H1 (cell line): Measurements from ENCODE around the gene KRTAP1-3. TPM values are rescaled to one million over a fixed set of nuclear protein-coding genes. Genes with fewer than 3 reads are reported as not detected.
"Not testable (repeated sequence)": the region's sequence is repeated elsewhere in the genome, so short reads cannot be mapped to it uniquely, and the experiment has no call there.

Source experiments
- CTCF ChIA-PET: fragments of 300-600 bp; sonication (Branson Sonifier 250); formaldehyde crosslinking; loops from one replicate; lab custom pipeline; 2021; ENCODE audit not compliant: partially characterized antibody; lab: Charles Lee
- POLR2A ChIA-PET: fragments of 300-600 bp; sonication (Branson Sonifier 250); formaldehyde crosslinking; loops from one replicate; lab custom pipeline; 2021; ENCODE audit warnings: inconsistent platforms; ENCODE audit not compliant: partially characterized antibody; lab: Charles Lee
- DNase-seq, 2 experiments: peaks; one replicate each; pipeline versions ENCODE4 v3.0.0 to v3.0.0-alpha.2; 2010 to 2022; ENCODE audit warnings: low spot score in 2 of 2, low read depth in 1 of 2, mixed read lengths in 1 of 2
- FAIRE-seq: peaks from 2 replicates; lab custom pipeline; 2011; peaks lifted over from hg19 to GRCh38; lab: Jason Lieb, UNC
- H2AFZ ChIP-seq: 2 replicates; pipeline ENCODE4 v1.8.1; 2012; ENCODE audit warnings: low read length, inconsistent platforms
- H2AK5ac ChIP-seq: 2 replicates; pipeline ENCODE4 v1.6.1; 2013; ENCODE audit warnings: low read depth, low read length
- H2BK120ac ChIP-seq: replicated peaks from 2 replicates; pipeline ENCODE3; 2013; ENCODE audit warnings: low read depth, low read length, inconsistent platforms
- H2BK12ac ChIP-seq: 2 replicates; pipeline ENCODE4 v1.6.1; 2013; ENCODE audit warnings: low read depth, low read length
- H2BK15ac ChIP-seq: 2 replicates; pipeline ENCODE4 v1.6.1; 2013; ENCODE audit warnings: low read length
- H2BK20ac ChIP-seq: 2 replicates; pipeline ENCODE4 v1.6.1; 2013; ENCODE audit warnings: low read length
- H2BK5ac ChIP-seq: 2 replicates; pipeline ENCODE4 v1.6.1; 2013; ENCODE audit warnings: low read depth, low read length
- H3K14ac ChIP-seq: 2 replicates; pipeline ENCODE4 v1.6.1; 2013; ENCODE audit warnings: inconsistent platforms; ENCODE audit not compliant: insufficient read length
- H3K18ac ChIP-seq: 2 replicates; pipeline ENCODE4 v1.6.1; 2013; ENCODE audit warnings: low read length; ENCODE audit errors: extremely low read depth
- H3K23ac ChIP-seq: 2 replicates; pipeline ENCODE4 v1.6.1; 2013; ENCODE audit warnings: inconsistent platforms; ENCODE audit not compliant: insufficient read length
- H3K23me2 ChIP-seq: 2 replicates; pipeline ENCODE4 v1.6.1; 2013; ENCODE audit warnings: low read depth, low read length
- H3K27ac ChIP-seq: 2 replicates; pipeline ENCODE4 v1.6.1; 2011; ENCODE audit warnings: low read depth, low read length, inconsistent platforms
- H3K27me3 ChIP-seq, 4 experiments: replicated peaks in 1 of 4; 1 replicate in 1 of 4; 2 replicates in 3 of 4; pipeline versions ENCODE4 v1.6.1 to v1.8.1; 2011 to 2013; ENCODE audit warnings: low read length in 3 of 4, mild to moderate bottlenecking in 3 of 4, inconsistent platforms in 2 of 4, mixed read lengths in 2 of 4, moderate library complexity in 1 of 4; ENCODE audit not compliant: control insufficient read depth in 3 of 4, insufficient read depth in 3 of 4; ENCODE audit errors: extremely low read depth in 1 of 4
- H3K36me3 ChIP-seq, 4 experiments: 2 replicates each; pipeline versions ENCODE4 v1.6.1 to v1.8.1; 2011 to 2013; ENCODE audit warnings: mild to moderate bottlenecking in 4 of 4, low read length in 3 of 4, moderate library complexity in 2 of 4, control low read depth in 1 of 4, inconsistent platforms in 1 of 4; ENCODE audit not compliant: insufficient read depth in 4 of 4, control insufficient read depth in 2 of 4
- H3K4ac ChIP-seq: replicated peaks from 2 replicates; pipeline ENCODE3; 2013; ENCODE audit warnings: low read length, low read depth, mixed read lengths, inconsistent platforms; ENCODE audit not compliant: insufficient read length
- H3K4me1 ChIP-seq, 4 experiments: replicated peaks in 1 of 4; 1 replicate in 1 of 4; 2 replicates in 3 of 4; pipeline versions ENCODE4 v1.6.1 to v1.8.1; 2011 to 2013; ENCODE audit warnings: low read length in 3 of 4, inconsistent platforms in 2 of 4, mixed read lengths in 1 of 4; ENCODE audit not compliant: insufficient read depth in 4 of 4, control insufficient read depth in 3 of 4
- H3K4me2 ChIP-seq, 2 experiments: 2 replicates each; pipeline versions ENCODE4 v1.6.1 to v1.8.1; 2011 to 2013; ENCODE audit warnings: low read depth in 2 of 2, low read length in 2 of 2, control low read depth in 1 of 2, inconsistent platforms in 1 of 2, mild to moderate bottlenecking in 1 of 2; ENCODE audit not compliant: insufficient read depth in 1 of 2
- H3K4me3 ChIP-seq, 4 experiments: fragments of 200-600, 300-600 bp in 1 of 4; sonication (generic), shearing (Covaris generic), sonication (Bioruptor Twin) in 1 of 4; 2 replicates each; pipeline versions ENCODE4 v1.5.1 to v1.8.1; 2011 to 2016; ENCODE audit warnings: low read length in 4 of 4, low read depth in 3 of 4, control low read depth in 2 of 4, inconsistent platforms in 2 of 4, mild to moderate bottlenecking in 2 of 4, mixed read lengths in 1 of 4, moderate library complexity in 1 of 4; ENCODE audit not compliant: insufficient read depth in 2 of 4; ENCODE audit errors: extremely low read depth in 1 of 4
- H3K56ac ChIP-seq: replicated peaks from 2 replicates; pipeline ENCODE3; 2013; ENCODE audit warnings: low read depth, mild to moderate bottlenecking, mixed read lengths, low read length, inconsistent platforms; ENCODE audit not compliant: insufficient read length
- H3K79me1 ChIP-seq: 2 replicates; pipeline ENCODE4 v1.6.1; 2013; ENCODE audit warnings: low read depth, low read length, control low read depth
- H3K79me2 ChIP-seq, 2 experiments: 2 replicates each; pipeline versions ENCODE4 v1.6.1 to v1.8.1; 2012 to 2013; ENCODE audit warnings: low read length in 2 of 2, mild to moderate bottlenecking in 2 of 2, inconsistent platforms in 1 of 2; ENCODE audit not compliant: insufficient read depth in 2 of 2, control insufficient read depth in 1 of 2
- H3K9ac ChIP-seq, 4 experiments: replicated peaks in 1 of 4; 1 replicate in 1 of 4; 2 replicates in 3 of 4; pipeline versions ENCODE4 v1.6.1 to v1.8.1; 2011 to 2013; ENCODE audit warnings: low read depth in 3 of 4, low read length in 3 of 4, control low read depth in 2 of 4, mild to moderate bottlenecking in 2 of 4, moderate library complexity in 2 of 4, inconsistent platforms in 1 of 4; ENCODE audit errors: extremely low read depth in 1 of 4
- H3K9me3 ChIP-seq, 2 experiments: 2 replicates each; pipeline versions ENCODE4 v1.6.1 to v1.8.1; 2012 to 2013; ENCODE audit warnings: mild to moderate bottlenecking in 2 of 2, moderate library complexity in 2 of 2, control low read depth in 1 of 2, inconsistent platforms in 1 of 2, low read depth in 1 of 2, low read length in 1 of 2, mixed read lengths in 1 of 2; ENCODE audit not compliant: insufficient read depth in 2 of 2
- H4K20me1 ChIP-seq, 2 experiments: replicated peaks in 1 of 2; 2 replicates each; pipeline versions ENCODE3 to v1.8.1; 2011 to 2013; ENCODE audit warnings: inconsistent platforms in 2 of 2, low read length in 2 of 2, mild to moderate bottlenecking in 1 of 2; ENCODE audit not compliant: insufficient read depth in 2 of 2, control insufficient read depth in 1 of 2
- H4K5ac ChIP-seq: 2 replicates; pipeline ENCODE4 v1.6.1; 2013; ENCODE audit warnings: low read length, low read depth, mixed read lengths, inconsistent platforms; ENCODE audit not compliant: insufficient read length
- H4K8ac ChIP-seq: 2 replicates; pipeline ENCODE4 v1.8.0; 2013; ENCODE audit warnings: mild to moderate bottlenecking, moderate library complexity, low read length, inconsistent platforms; ENCODE audit not compliant: insufficient read depth; ENCODE audit errors: extremely low read depth
- H4K91ac ChIP-seq: replicated peaks from 2 replicates; pipeline ENCODE3; 2013; ENCODE audit warnings: low read length, mixed read lengths, inconsistent platforms; ENCODE audit not compliant: insufficient read length
- WGBS, 2 experiments: shearing (Covaris generic) in 1 of 2; methylation state at CpG; one replicate each; pipeline versions ENCODE4 v1.1.6 to v1.1.7; 2013 to 2015; ENCODE audit warnings: low lambda C conversion rate in 2 of 2, mixed read lengths in 2 of 2, inconsistent platforms in 1 of 2, low coverage in 1 of 2, missing lambda C conversion rate in 1 of 2; ENCODE audit not compliant: insufficient replicate concordance in 2 of 2, insufficient coverage in 1 of 2, insufficient read length in 1 of 2; ENCODE audit errors: extremely low coverage in 1 of 2, missing lambda C conversion rate in 1 of 2; 5-methylcytosine and 5-hydroxymethylcytosine counted together
- polyA plus RNA-seq, 7 experiments: library from polyadenylated mRNA; depleted of rRNA in 3 of 7; stranded (reverse) in 5 of 7; unstranded in 2 of 7; fragments of >200 nt in 5 of 7; fragments of 200-250 nt in 2 of 7; gene quantifications; 1 replicate in 5 of 7; 2 replicates in 1 of 7; 4 replicates in 1 of 7; pipeline versions ENCODE4 v1.2.1 to v1.2.3, GENCODE V29; 2011 to 2013; ENCODE audit warnings: missing spikeins in 2 of 7, mixed read lengths in 2 of 7
- total RNA-seq: library from RNA; stranded (reverse); fragmentation: NEBNext Ultra II Directional; extraction: Animal tissue kit (Norgen Biotek cat#: 25700); gene quantifications from 2 replicates; pipeline ENCODE4 v1.2.1, GENCODE V29; 2021

The KRTAP1-3 gene
- total and polyA plus RNA-seq, 2 of the 8 experiments (the other 6 are each of a cell fraction or from before 2014, with no cell fraction given): not detected

DNA sequence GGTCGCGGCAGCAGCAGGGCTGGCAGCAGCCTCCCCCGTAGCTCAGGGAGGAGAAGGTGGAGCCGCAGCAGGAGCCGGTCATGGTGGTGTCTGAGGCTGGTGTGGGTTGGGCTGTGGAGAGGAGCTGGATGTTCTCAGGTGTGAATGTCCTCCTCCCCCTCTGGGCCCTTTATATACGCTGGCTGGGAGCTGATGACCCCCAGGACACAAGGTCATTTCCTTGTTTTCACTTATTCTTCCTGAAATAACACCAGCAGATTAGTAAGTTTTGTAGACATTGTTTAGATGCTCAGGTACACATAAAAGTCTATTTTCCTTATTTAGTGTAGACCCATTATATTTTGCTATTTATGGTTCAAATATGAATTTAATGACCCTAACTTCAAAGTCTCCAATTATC lies 20.5 kb upstream of the KRTAP1-3 start, which contains the start of gene KRTAP2-2:
KRTAP2-2 (minus strand) TSS at position 101 of the 400 bp plus-strand sequence; CDS start at position 82, 19 bp downstream.
- H2BK12ac ChIP-seq, POLR2A ChIA-PET, H2AFZ ChIP-seq, H2AK5ac ChIP-seq, FAIRE-seq, H3K4ac ChIP-seq, H3K18ac ChIP-seq, H3K27ac ChIP-seq, H4K5ac ChIP-seq, H4K91ac ChIP-seq, H3K56ac ChIP-seq, H3K79me1 ChIP-seq, H2BK15ac ChIP-seq, H3K14ac ChIP-seq, H2BK20ac ChIP-seq, H3K4me2 ChIP-seq, H3K23me2 ChIP-seq, H3K79me2 ChIP-seq, H3K4me1 ChIP-seq, DNase-seq, H3K9ac ChIP-seq, H4K20me1 ChIP-seq, H3K36me3 ChIP-seq, H3K23ac ChIP-seq, CTCF ChIA-PET, H2BK120ac ChIP-seq, H3K4me3 ChIP-seq, H3K9me3 ChIP-seq, H3K27me3 ChIP-seq, H2BK5ac ChIP-seq, H4K8ac ChIP-seq: not testable (repeated sequence)
- WGBS, 2 experiments: 100% methylated on average over 1 of the region's 6 CpGs; no CpG with 5 or more reads in 1 of the 2 experiments

DNA sequence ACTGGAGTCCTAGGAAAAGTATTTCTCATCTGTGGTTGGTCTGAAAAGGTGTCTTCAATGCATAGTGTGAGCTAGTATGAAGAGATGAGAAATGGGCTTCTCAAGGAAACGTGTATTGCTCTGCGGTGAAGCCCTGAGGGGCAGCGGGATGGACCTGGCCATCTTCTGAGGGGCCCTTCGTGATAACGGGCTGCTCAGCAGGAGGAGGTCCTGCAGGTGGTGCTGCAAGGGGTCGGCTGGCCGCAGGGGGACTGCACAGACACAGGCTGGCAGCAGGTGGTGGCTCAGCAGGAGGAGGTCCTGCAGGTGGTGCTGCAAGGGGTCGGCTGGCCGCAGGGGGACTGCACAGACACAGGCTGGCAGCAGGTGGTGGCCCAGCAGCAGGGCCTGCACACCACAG lies 19.9 kb upstream of the KRTAP1-3 start:
- H3K14ac ChIP-seq, H3K27me3 ChIP-seq, CTCF ChIA-PET, FAIRE-seq, H3K23me2 ChIP-seq, H4K8ac ChIP-seq, H2BK120ac ChIP-seq, H4K20me1 ChIP-seq, H3K9ac ChIP-seq, H2AFZ ChIP-seq, H2BK20ac ChIP-seq, H3K4me2 ChIP-seq, H3K27ac ChIP-seq, H3K4me1 ChIP-seq, H4K5ac ChIP-seq, H4K91ac ChIP-seq, H3K4ac ChIP-seq, H3K9me3 ChIP-seq, H3K79me2 ChIP-seq, H3K56ac ChIP-seq, DNase-seq, H3K18ac ChIP-seq, H3K36me3 ChIP-seq, H2BK12ac ChIP-seq, H3K4me3 ChIP-seq, H3K79me1 ChIP-seq, H2AK5ac ChIP-seq, H2BK5ac ChIP-seq, H2BK15ac ChIP-seq, POLR2A ChIA-PET, H3K23ac ChIP-seq: not testable (repeated sequence)
- 99% methylated on average over 7 of the region's 9 CpGs; no CpG with 5 or more reads in 1 of the 2 experiments for WGBS, 2 experiments
